SK-N-SH treated with all-trans-retinoic acid at 6 μM for 48 hours (cell line): ENCODE results near the gene ST6GALNAC1.

Source experiments
- ATAC-seq: fragments of 200-7000 bp; cut with Tn5 transposase; 3 replicates; pipeline ENCODE4 v1.9.1; 2020; ENCODE audit warnings: mild to moderate bottlenecking, moderate library complexity
- ARNTL ChIP-seq: fragments of 450-650 bp; formaldehyde crosslinking; IDR thresholded peaks from 2 replicates; pipeline ENCODE4 v1.5.0; 2020; ENCODE audit warnings: low read depth, mild to moderate bottlenecking, moderate library complexity, borderline replicate concordance
- BACH2 ChIP-seq: fragments of 250-450 bp; sonication (Bioruptor Pico); IDR thresholded peaks from 2 replicates; pipeline ENCODE4 v1.9.0; 2021; ENCODE audit warnings: mild to moderate bottlenecking, borderline replicate concordance
- CREB5 ChIP-seq: fragments of 250-450 bp; sonication (Bioruptor Pico); IDR thresholded peaks from 2 replicates; pipeline ENCODE4 v1.5.1; 2020; ENCODE audit warnings: low read depth, mild to moderate bottlenecking, moderate library complexity
- CSDC2 ChIP-seq: fragments of 250-450 bp; sonication (Bioruptor Pico); IDR thresholded peaks from 2 replicates; pipeline ENCODE4 v1.5.0; 2020; ENCODE audit warnings: mild to moderate bottlenecking, moderate library complexity
- CSRNP3 ChIP-seq: fragments of 250-450 bp; sonication (Bioruptor Pico); IDR thresholded peaks from 2 replicates; pipeline ENCODE4 v1.5.1; 2021; ENCODE audit warnings: mild to moderate bottlenecking, moderate library complexity
- GLIS3 ChIP-seq: fragments of 250-450 bp; sonication (Bioruptor Pico); IDR thresholded peaks from 2 replicates; pipeline ENCODE4 v1.5.0; 2020; ENCODE audit warnings: mild to moderate bottlenecking, moderate library complexity
- OSR1 ChIP-seq: fragments of 250-450 bp; sonication (Bioruptor Pico); IDR thresholded peaks from 2 replicates; pipeline ENCODE4 v1.8.0; 2022; ENCODE audit warnings: moderate library complexity, mild to moderate bottlenecking, inconsistent platforms
- PATZ1 ChIP-seq: fragments of 250-450 bp; sonication (Bioruptor Pico); IDR thresholded peaks from 2 replicates; pipeline ENCODE4 v1.8.0; 2020; ENCODE audit warnings: mild to moderate bottlenecking, moderate library complexity, borderline replicate concordance
- POU6F1 ChIP-seq: fragments of 250-450 bp; sonication (Bioruptor Pico); IDR thresholded peaks from 2 replicates; pipeline ENCODE4 v1.8.0; 2021; ENCODE audit warnings: low read depth, mild to moderate bottlenecking, moderate library complexity, borderline replicate concordance
- PPARA ChIP-seq: fragments of 250-450 bp; sonication (Bioruptor Pico); IDR thresholded peaks from 2 replicates; pipeline ENCODE4 v1.5.0; 2020; ENCODE audit warnings: mild to moderate bottlenecking, borderline replicate concordance
- RARB ChIP-seq: fragments of 250-450 bp; sonication (Bioruptor Pico); IDR thresholded peaks from 2 replicates; pipeline ENCODE4 v1.8.0; 2021; ENCODE audit warnings: mild to moderate bottlenecking, moderate library complexity
- SNAI2 ChIP-seq: fragments of 250-450 bp; sonication (Bioruptor Pico); IDR thresholded peaks from 2 replicates; pipeline ENCODE4 v1.5.0; 2020; ENCODE audit warnings: mild to moderate bottlenecking, moderate library complexity
- TCF4 ChIP-seq: fragments of 250-450 bp; sonication (Bioruptor Pico); IDR thresholded peaks from 2 replicates; pipeline ENCODE4 v1.8.0; 2021; ENCODE audit warnings: mild to moderate bottlenecking, moderate library complexity, borderline replicate concordance
- TOX ChIP-seq: fragments of 250-450 bp; sonication (Bioruptor Pico); IDR thresholded peaks from 2 replicates; pipeline ENCODE4 v1.8.0; 2021; ENCODE audit warnings: mild to moderate bottlenecking, moderate library complexity, borderline replicate concordance
- TSHZ2 ChIP-seq: fragments of 250-450 bp; sonication (Bioruptor Pico); IDR thresholded peaks from 2 replicates; pipeline ENCODE4 v1.5.0; 2020; ENCODE audit warnings: mild to moderate bottlenecking, moderate library complexity
- ZC3H10 ChIP-seq: fragments of 250-450 bp; sonication (Bioruptor Pico); IDR thresholded peaks from 2 replicates; pipeline ENCODE4 v1.5.1; 2021; ENCODE audit warnings: mild to moderate bottlenecking, moderate library complexity
- ZFP3 ChIP-seq: fragments of 250-450 bp; sonication (Bioruptor Pico); IDR thresholded peaks from 2 replicates; pipeline ENCODE4 v1.5.0; 2020; ENCODE audit warnings: mild to moderate bottlenecking, moderate library complexity
- ZFP30 ChIP-seq: fragments of 450-650 bp; formaldehyde crosslinking; IDR thresholded peaks from 2 replicates; pipeline ENCODE4 v1.5.0; 2022; ENCODE audit warnings: mild to moderate bottlenecking, moderate library complexity
- ZNF565 ChIP-seq: fragments of 450-650 bp; formaldehyde crosslinking; conservative IDR thresholded peaks from 2 replicates; pipeline ENCODE4 v1.5.0; 2020; ENCODE audit warnings: low read depth, mild to moderate bottlenecking, moderate library complexity
- ZNF70 ChIP-seq: fragments of 450-650 bp; formaldehyde crosslinking; IDR thresholded peaks from 2 replicates; pipeline ENCODE4 v1.5.0; 2020; ENCODE audit warnings: mild to moderate bottlenecking, moderate library complexity
- ZNF8 ChIP-seq: fragments of 450-650 bp; formaldehyde crosslinking; IDR thresholded peaks from 2 replicates; pipeline ENCODE4 v1.5.0; 2020; ENCODE audit warnings: mild to moderate bottlenecking, moderate library complexity

ST6GALNAC1 gene

GRCh38 chr17:76612977-76613851 is 30.3 kb downstream of the ST6GALNAC1 start:
- no peak; the same call in 1 of the 3 replicates for ATAC-seq
- no peak for TF ChIP-seq ZFP30 (CRISPR knock-in tag)
- TF ChIP-seq GLIS3 (CRISPR knock-in tag) = no peak
- no peak for TF ChIP-seq ZFP3
- TF ChIP-seq ZNF70 (CRISPR knock-in tag) = no peak
- no peak for TF ChIP-seq CSDC2 (CRISPR knock-in tag)
- TF ChIP-seq ZNF8 = no peak
- TF ChIP-seq CSRNP3 = no peak
- no peak for TF ChIP-seq TOX (CRISPR knock-in tag)
- no peak for TF ChIP-seq PPARA (CRISPR knock-in tag)
- TF ChIP-seq RARB (CRISPR knock-in tag) = no peak
- no peak for TF ChIP-seq TCF4 (CRISPR knock-in tag)

GRCh38 chr17:76612465-76612864 is 31.1 kb downstream of the ST6GALNAC1 start:
- no peak for ATAC-seq
- TF ChIP-seq CSDC2 (CRISPR knock-in tag) (no peak), ZNF8 (no peak), ZFP3 (no peak), PPARA (CRISPR knock-in tag) (no peak), RARB (CRISPR knock-in tag) (no peak), ZC3H10 (no peak), POU6F1 (CRISPR knock-in tag) (no peak), TSHZ2 (no peak), PATZ1 (CRISPR knock-in tag) (no peak)

GRCh38 chr17:76611758-76612157 is 31.8 kb downstream of the ST6GALNAC1 start:
- ATAC-seq = no peak
- no peak for TF ChIP-seq ARNTL (CRISPR knock-in tag)
- no peak for TF ChIP-seq ZC3H10
- no peak for TF ChIP-seq ZNF565 (CRISPR knock-in tag)
- TF ChIP-seq TCF4 (CRISPR knock-in tag) = no peak
- no peak for TF ChIP-seq SNAI2 (CRISPR knock-in tag)
- no peak for TF ChIP-seq TOX (CRISPR knock-in tag)
- TF ChIP-seq CREB5 = no peak
- no peak for TF ChIP-seq RARB (CRISPR knock-in tag)
- TF ChIP-seq ZFP30 (CRISPR knock-in tag) = no peak
- TF ChIP-seq CSRNP3 = no peak
- TF ChIP-seq ZNF8 = no peak
- no peak for TF ChIP-seq PPARA (CRISPR knock-in tag)
- TF ChIP-seq ZFP3 = no peak
- TF ChIP-seq CSDC2 (CRISPR knock-in tag) = no peak
- TF ChIP-seq OSR1 = no peak
- no peak for TF ChIP-seq PATZ1 (CRISPR knock-in tag)
- no peak for TF ChIP-seq POU6F1 (CRISPR knock-in tag)
- TF ChIP-seq BACH2 (CRISPR knock-in tag) = no peak
